ENCODE results near the gene LBR. TPM values are rescaled to one million over a fixed set of nuclear protein-coding genes. Genes with fewer than 3 reads are reported as not detected.

LBR gene
- total and polyA plus RNA-seq, 4 donors = 14.3 to 201 (median 22.6) TPM

DNA sequence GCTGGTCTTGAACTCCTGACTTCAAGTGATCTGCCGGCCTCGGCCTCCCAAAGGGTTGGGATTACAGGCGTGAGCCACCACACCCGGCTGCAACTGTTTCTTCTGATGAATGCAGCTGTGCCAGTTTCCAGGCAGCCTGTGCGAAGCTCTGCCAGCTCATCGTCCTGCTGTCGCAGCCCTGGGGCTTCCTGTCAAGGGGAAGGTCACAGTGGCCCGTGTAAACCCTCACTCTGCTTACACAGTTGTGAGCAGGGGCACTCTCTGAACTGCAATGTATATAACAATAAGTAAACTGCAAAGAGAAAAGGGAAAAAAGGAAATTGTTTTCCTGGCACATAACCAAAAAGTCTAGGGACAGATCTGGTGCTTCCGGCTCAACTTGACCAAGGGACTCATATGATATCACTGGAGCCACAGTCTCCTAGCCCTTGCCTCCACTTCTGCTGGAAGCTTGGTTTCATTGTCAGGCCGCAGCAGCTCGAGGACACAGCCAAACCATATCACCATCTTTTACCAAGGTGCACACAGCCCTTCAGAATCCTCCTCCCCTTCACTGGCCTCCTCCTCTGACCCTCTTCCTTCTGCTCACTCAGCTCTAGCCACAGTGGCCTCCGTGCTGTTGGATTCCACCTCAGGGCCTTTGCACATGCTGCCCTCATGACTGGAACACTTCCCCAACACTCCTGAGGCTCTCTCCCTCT, 22.8 kb upstream of the LBR start:
- Histone ChIP-seq H3K9me3 (ENCODE audit: control insufficient read depth in 4 of 4, low read length in 3 of 4) (no peaks in the 10 kb centered on the region), H3K4me3 (ENCODE audit: low read depth in 1 of 3, low read length in 3 of 3) (no peak overlapping the region), H3K4me1 (ENCODE audit: control insufficient read depth in 4 of 4, insufficient read depth in 4 of 4, low read length in 3 of 4) (peaks cover 3 to 20% (median 15%) of the 10 kb centered on the region in 4 donors), H3K27ac (ENCODE audit: low read depth in 1 of 2, low read length in 2 of 2) (peak overlapping the region in 1 of 2 donors; percentile 5), H3K9ac (ENCODE audit: low read depth in 1 of 2, low read length in 2 of 2) (no peak overlapping the region), H3K27me3 (ENCODE audit: control insufficient read depth in 4 of 4, insufficient read depth in 4 of 4, low read length in 3 of 4) (no peaks in the 10 kb centered on the region), H3K36me3 (ENCODE audit: control insufficient read depth in 4 of 4, insufficient read depth in 3 of 4, low read depth in 1 of 4, low read length in 3 of 4) (no peaks in the 10 kb centered on the region)
- TF ChIP-seq SP1 (IDR thresholded peaks at IDR 0.05) = no peak
- TF ChIP-seq, protein P1, sequence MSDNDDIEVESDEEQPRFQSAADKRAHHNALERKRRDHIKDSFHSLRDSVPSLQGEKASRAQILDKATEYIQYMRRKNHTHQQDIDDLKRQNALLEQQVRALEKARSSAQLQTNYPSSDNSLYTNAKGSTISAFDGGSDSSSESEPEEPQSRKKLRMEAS (IDR thresholded peaks at IDR 0.05) = no peak
- TF ChIP-seq NR2F2 (IDR thresholded peaks at IDR 0.05) = no peak
- no peak for DNase-seq (ENCODE audit: low spot score)
- WGBS = 70% methylated on average over 12 of the region's 12 CpGs

DNA sequence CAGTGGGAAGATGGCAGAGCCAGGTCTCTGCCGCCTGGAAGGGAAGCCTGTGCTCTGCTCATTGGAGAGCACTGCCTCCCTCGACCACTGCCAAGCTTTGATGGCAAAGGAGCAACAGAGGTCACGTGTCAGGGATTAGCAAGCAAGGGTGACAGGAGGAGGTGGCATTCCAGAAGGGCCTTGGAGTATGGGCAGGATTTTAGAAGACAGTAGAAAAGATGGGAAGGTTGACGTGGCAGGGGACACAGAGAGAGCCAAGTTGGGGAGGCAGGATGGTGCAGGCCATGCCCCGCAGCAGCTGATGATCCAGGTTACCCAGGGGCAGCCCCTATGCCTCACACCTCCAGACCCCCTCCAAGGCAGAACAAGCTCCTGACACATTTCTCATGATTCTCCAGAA, 21.9 kb upstream of the LBR start:
- Histone ChIP-seq H3K27ac (ENCODE audit: low read depth in 1 of 2, low read length in 2 of 2) (no peak overlapping the region), H3K27me3 (ENCODE audit: control insufficient read depth in 4 of 4, insufficient read depth in 4 of 4, low read length in 3 of 4) (no peaks in the 10 kb centered on the region), H3K4me1 (ENCODE audit: control insufficient read depth in 4 of 4, insufficient read depth in 4 of 4, low read length in 3 of 4) (peaks cover 3 to 25% (median 17%) of the 10 kb centered on the region in 4 donors), H3K9me3 (ENCODE audit: control insufficient read depth in 4 of 4, low read length in 3 of 4) (no peaks in the 10 kb centered on the region), H3K9ac (ENCODE audit: low read depth in 1 of 2, low read length in 2 of 2) (no peak overlapping the region), H3K36me3 (ENCODE audit: control insufficient read depth in 4 of 4, insufficient read depth in 3 of 4, low read depth in 1 of 4, low read length in 3 of 4) (no peaks in the 10 kb centered on the region), H3K4me3 (ENCODE audit: low read depth in 1 of 3, low read length in 3 of 3) (no peak overlapping the region)
- DNase-seq (ENCODE audit: low spot score) = no peak
- WGBS = 95% methylated on average over 5 of the region's 5 CpGs
- TF ChIP-seq, protein P2, sequence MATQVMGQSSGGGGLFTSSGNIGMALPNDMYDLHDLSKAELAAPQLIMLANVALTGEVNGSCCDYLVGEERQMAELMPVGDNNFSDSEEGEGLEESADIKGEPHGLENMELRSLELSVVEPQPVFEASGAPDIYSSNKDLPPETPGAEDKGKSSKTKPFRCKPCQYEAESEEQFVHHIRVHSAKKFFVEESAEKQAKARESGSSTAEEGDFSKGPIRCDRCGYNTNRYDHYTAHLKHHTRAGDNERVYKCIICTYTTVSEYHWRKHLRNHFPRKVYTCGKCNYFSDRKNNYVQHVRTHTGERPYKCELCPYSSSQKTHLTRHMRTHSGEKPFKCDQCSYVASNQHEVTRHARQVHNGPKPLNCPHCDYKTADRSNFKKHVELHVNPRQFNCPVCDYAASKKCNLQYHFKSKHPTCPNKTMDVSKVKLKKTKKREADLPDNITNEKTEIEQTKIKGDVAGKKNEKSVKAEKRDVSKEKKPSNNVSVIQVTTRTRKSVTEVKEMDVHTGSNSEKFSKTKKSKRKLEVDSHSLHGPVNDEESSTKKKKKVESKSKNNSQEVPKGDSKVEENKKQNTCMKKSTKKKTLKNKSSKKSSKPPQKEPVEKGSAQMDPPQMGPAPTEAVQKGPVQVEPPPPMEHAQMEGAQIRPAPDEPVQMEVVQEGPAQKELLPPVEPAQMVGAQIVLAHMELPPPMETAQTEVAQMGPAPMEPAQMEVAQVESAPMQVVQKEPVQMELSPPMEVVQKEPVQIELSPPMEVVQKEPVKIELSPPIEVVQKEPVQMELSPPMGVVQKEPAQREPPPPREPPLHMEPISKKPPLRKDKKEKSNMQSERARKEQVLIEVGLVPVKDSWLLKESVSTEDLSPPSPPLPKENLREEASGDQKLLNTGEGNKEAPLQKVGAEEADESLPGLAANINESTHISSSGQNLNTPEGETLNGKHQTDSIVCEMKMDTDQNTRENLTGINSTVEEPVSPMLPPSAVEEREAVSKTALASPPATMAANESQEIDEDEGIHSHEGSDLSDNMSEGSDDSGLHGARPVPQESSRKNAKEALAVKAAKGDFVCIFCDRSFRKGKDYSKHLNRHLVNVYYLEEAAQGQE (IDR thresholded peaks at IDR 0.05) = no peak
- no peak for TF ChIP-seq RAD21 (IDR thresholded peaks at IDR 0.05)

DNA sequence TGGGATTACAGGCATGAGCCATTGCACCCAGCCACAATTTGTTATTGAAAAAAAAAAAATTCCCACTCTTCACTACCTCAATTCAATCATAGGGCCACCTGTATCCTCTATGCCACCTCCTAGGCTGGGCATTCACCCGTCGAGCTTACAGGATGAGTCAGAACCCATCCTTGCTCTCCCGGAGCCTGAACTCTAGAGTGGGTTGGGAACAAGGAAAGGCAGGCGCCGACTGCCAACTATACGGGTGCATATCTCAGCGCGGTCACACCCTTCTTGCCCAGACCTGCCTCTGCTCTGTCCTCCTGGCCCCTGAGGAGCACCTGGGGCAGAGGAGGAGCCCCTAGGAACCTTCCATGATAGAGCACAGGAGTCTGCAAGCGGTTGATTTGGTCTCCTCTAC, 21.4 kb upstream of the LBR start:
- peaks cover 3 to 23% (median 14%) of the 10 kb centered on the region in 4 donors for H3K4me1 ChIP-seq (ENCODE audit: control insufficient read depth in 4 of 4, insufficient read depth in 4 of 4, low read length in 3 of 4)

More for the DNA sequence above, 21.4 kb upstream of the LBR start:
- Histone ChIP-seq H3K4me3 (ENCODE audit: low read depth in 1 of 3, low read length in 3 of 3) (no peak overlapping the region), H3K36me3 (ENCODE audit: control insufficient read depth in 4 of 4, insufficient read depth in 3 of 4, low read depth in 1 of 4, low read length in 3 of 4) (no peaks in the 10 kb centered on the region), H3K27me3 (ENCODE audit: control insufficient read depth in 4 of 4, insufficient read depth in 4 of 4, low read length in 3 of 4) (no peaks in the 10 kb centered on the region), H3K27ac (ENCODE audit: low read depth in 1 of 2, low read length in 2 of 2) (no peak overlapping the region), H3K9ac (ENCODE audit: low read depth in 1 of 2, low read length in 2 of 2) (no peak overlapping the region), H3K9me3 (ENCODE audit: control insufficient read depth in 4 of 4, low read length in 3 of 4) (no peaks in the 10 kb centered on the region)
- no peak for DNase-seq (ENCODE audit: low spot score)
- no peak for TF ChIP-seq JUND (IDR thresholded peaks at IDR 0.05)
- TF ChIP-seq, protein P2 (IDR thresholded peaks at IDR 0.05) = no peak
- TF ChIP-seq YY1 (IDR thresholded peaks at IDR 0.05) = no peak
- no peak for TF ChIP-seq RAD21 (IDR thresholded peaks at IDR 0.05)
- no peak for TF ChIP-seq SP1 (IDR thresholded peaks at IDR 0.05)
- no peak for TF ChIP-seq HNF4G (IDR thresholded peaks at IDR 0.05)
- TF ChIP-seq, protein P3, sequence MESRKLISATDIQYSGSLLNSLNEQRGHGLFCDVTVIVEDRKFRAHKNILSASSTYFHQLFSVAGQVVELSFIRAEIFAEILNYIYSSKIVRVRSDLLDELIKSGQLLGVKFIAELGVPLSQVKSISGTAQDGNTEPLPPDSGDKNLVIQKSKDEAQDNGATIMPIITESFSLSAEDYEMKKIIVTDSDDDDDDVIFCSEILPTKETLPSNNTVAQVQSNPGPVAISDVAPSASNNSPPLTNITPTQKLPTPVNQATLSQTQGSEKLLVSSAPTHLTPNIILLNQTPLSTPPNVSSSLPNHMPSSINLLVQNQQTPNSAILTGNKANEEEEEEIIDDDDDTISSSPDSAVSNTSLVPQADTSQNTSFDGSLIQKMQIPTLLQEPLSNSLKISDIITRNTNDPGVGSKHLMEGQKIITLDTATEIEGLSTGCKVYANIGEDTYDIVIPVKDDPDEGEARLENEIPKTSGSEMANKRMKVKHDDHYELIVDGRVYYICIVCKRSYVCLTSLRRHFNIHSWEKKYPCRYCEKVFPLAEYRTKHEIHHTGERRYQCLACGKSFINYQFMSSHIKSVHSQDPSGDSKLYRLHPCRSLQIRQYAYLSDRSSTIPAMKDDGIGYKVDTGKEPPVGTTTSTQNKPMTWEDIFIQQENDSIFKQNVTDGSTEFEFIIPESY (IDR thresholded peaks at IDR 0.05) = no peak
- 90% methylated on average over 9 of the region's 9 CpGs for WGBS

All from liver (tissue), 9 donors.